DND-41 (cell line): ENCODE results near the gene MOK.

Source experiments
- ATAC-seq: fragments of 200-7000 bp; cut with Tn5 transposase; 3 replicates; pipeline ENCODE4 v1.9.1; 2021; ENCODE audit warnings: low read depth; ENCODE audit not compliant: insufficient read depth
- DNase-seq: peaks from one replicate; pipeline ENCODE4 v3.0.0-alpha.2; 2020
- H2AFZ ChIP-seq: 2 replicates; pipeline ENCODE4 v1.6.0; 2012; ENCODE audit warnings: low read depth, low read length
- H3K27ac ChIP-seq: 2 replicates; pipeline ENCODE4 v1.5.1; 2012; ENCODE audit warnings: low read length, inconsistent platforms
- H3K27me3 ChIP-seq: fragments of 200-600 bp; sonication (generic); 2 replicates; pipeline ENCODE4 v1.6.0; 2012; ENCODE audit warnings: low read length, mild to moderate bottlenecking, inconsistent platforms; ENCODE audit not compliant: insufficient read depth, poor library complexity
- H3K36me3 ChIP-seq: 2 replicates; pipeline ENCODE4 v1.5.1; 2012; ENCODE audit warnings: low read length, inconsistent platforms; ENCODE audit not compliant: insufficient read depth
- H3K4me1 ChIP-seq: 2 replicates; pipeline ENCODE4 v1.5.1; 2012; ENCODE audit warnings: mild to moderate bottlenecking, low read length; ENCODE audit not compliant: insufficient read depth
- H3K4me2 ChIP-seq: 2 replicates; pipeline ENCODE4 v1.6.0; 2012; ENCODE audit warnings: mild to moderate bottlenecking, moderate library complexity, low read length, inconsistent platforms; ENCODE audit not compliant: insufficient read depth
- H3K4me3 ChIP-seq, 2 experiments: fragments of 200-600 bp in 1 of 2; shearing (Covaris generic) in 1 of 2; 2 replicates each; pipeline ENCODE4 v1.5.1; 2012 to 2016; ENCODE audit warnings: inconsistent platforms in 2 of 2, low read length in 2 of 2, mild to moderate bottlenecking in 2 of 2, low read depth in 1 of 2, moderate library complexity in 1 of 2
- H3K79me2 ChIP-seq: 2 replicates; pipeline ENCODE4 v1.6.0; 2012; ENCODE audit warnings: low read length, inconsistent platforms; ENCODE audit not compliant: insufficient read depth
- H3K9ac ChIP-seq: 2 replicates; pipeline ENCODE4 v1.6.0; 2012; ENCODE audit warnings: low read depth, mild to moderate bottlenecking, inconsistent platforms, low read length, moderate library complexity
- H3K9me3 ChIP-seq: 2 replicates; pipeline ENCODE4 v1.5.1; 2012; ENCODE audit warnings: low read length, moderate library complexity, mild to moderate bottlenecking, inconsistent platforms; ENCODE audit not compliant: insufficient read depth, severe bottlenecking
- H4K20me1 ChIP-seq: 2 replicates; pipeline ENCODE4 v1.6.0; 2012; ENCODE audit warnings: low read length; ENCODE audit not compliant: insufficient read depth
- CTCF ChIP-seq: IDR thresholded peaks from 2 replicates; pipeline ENCODE4 v1.5.1; 2012; ENCODE audit warnings: borderline replicate concordance, low read length, moderate library complexity, mild to moderate bottlenecking; ENCODE audit not compliant: poor library complexity, severe bottlenecking; ENCODE audit errors: extremely low read depth
- EZH2 ChIP-seq: IDR thresholded peaks from 3 replicates; pipeline ENCODE4 v1.6.1; 2012; ENCODE audit warnings: borderline replicate concordance, low read depth, mild to moderate bottlenecking, moderate library complexity, low read length, inconsistent platforms; ENCODE audit not compliant: severe bottlenecking

MOK gene

GRCh38 chr14:102272392-102272791 lies 32.6 kb downstream of the MOK start:
- Histone ChIP-seq H3K9me3 (no peaks in the 10 kb centered on the region), H2AFZ (no peak overlapping the region), H3K27ac (no peak overlapping the region), H3K27me3 (no peaks in the 10 kb centered on the region), H4K20me1 (no peaks in the 10 kb centered on the region), H3K36me3 (no peaks in the 10 kb centered on the region), H3K4me1 (no peaks in the 10 kb centered on the region), H3K4me2 (no peak overlapping the region), H3K9ac (no peak overlapping the region), H3K4me3 (no peak overlapping the region), H3K79me2 (no peaks in the 10 kb centered on the region)
- ATAC-seq, result no peak
- no peak for DNase-seq
- TF ChIP-seq CTCF, result no peak
- TF ChIP-seq EZH2, result no peak

GRCh38 chr14:102264775-102265174 lies 40.2 kb downstream of the MOK start:
- Histone ChIP-seq H3K9ac (no peak overlapping the region), H3K27ac (no peak overlapping the region), H2AFZ (no peak overlapping the region), H3K36me3 (no peaks in the 10 kb centered on the region), H3K4me3 (no peak overlapping the region), H3K4me2 (no peak overlapping the region), H3K79me2 (no peaks in the 10 kb centered on the region), H4K20me1 (no peaks in the 10 kb centered on the region), H3K27me3 (no peaks in the 10 kb centered on the region), H3K4me1 (no peaks in the 10 kb centered on the region), H3K9me3 (no peaks in the 10 kb centered on the region)
- ATAC-seq (no peak), DNase-seq (no peak)
- TF ChIP-seq CTCF (no peak), EZH2 (no peak)

GRCh38 chr14:102264355-102264754 lies 40.6 kb downstream of the MOK start:
- Histone ChIP-seq H4K20me1 (no peaks in the 10 kb centered on the region), H3K36me3 (no peaks in the 10 kb centered on the region), H3K9me3 (no peaks in the 10 kb centered on the region), H3K4me3 (no peak overlapping the region), H3K79me2 (no peaks in the 10 kb centered on the region), H3K27ac (no peak overlapping the region), H3K4me2 (no peak overlapping the region), H3K4me1 (no peaks in the 10 kb centered on the region), H2AFZ (no peak overlapping the region), H3K9ac (no peak overlapping the region), H3K27me3 (no peaks in the 10 kb centered on the region)
- TF ChIP-seq CTCF (no peak), EZH2 (no peak)
- no peak for ATAC-seq
- no peak for DNase-seq

GRCh38 chr14:102262929-102263462 lies 42.0 kb downstream of the MOK start:
- H3K9ac ChIP-seq, result no peak overlapping the region
- no peaks in the 10 kb centered on the region for H3K27me3 ChIP-seq
- no peak overlapping the region for H2AFZ ChIP-seq
- H3K4me2 ChIP-seq, result no peak overlapping the region
- TF ChIP-seq CTCF (no peak), EZH2 (no peak)
- no peak overlapping the region for H3K4me3 ChIP-seq
- H3K27ac ChIP-seq, result no peak overlapping the region
- H3K36me3 ChIP-seq, result no peaks in the 10 kb centered on the region
- ATAC-seq, result no peak
- DNase-seq, result no peak
- H3K79me2 ChIP-seq, result no peaks in the 10 kb centered on the region
- no peaks in the 10 kb centered on the region for H3K9me3 ChIP-seq
- H4K20me1 ChIP-seq, result no peaks in the 10 kb centered on the region
- H3K4me1 ChIP-seq, result no peaks in the 10 kb centered on the region
